IPS-20b (cell line): ENCODE measurements around the gene P2RY12.

Experiments
- H3K27ac ChIP-seq: one replicate; pipeline ENCODE4 v1.5.1; 2013; ENCODE audit warnings: low read length
- H3K27me3 ChIP-seq: 2 replicates; pipeline ENCODE4 v1.6.1; 2013; ENCODE audit warnings: mild to moderate bottlenecking, low read length, inconsistent platforms; ENCODE audit not compliant: insufficient read depth
- H3K36me3 ChIP-seq: 2 replicates; pipeline ENCODE4 v1.6.1; 2013; ENCODE audit warnings: low read depth, mild to moderate bottlenecking, inconsistent platforms, low read length, moderate library complexity; ENCODE audit not compliant: insufficient read depth
- H3K4me1 ChIP-seq: 2 replicates; pipeline ENCODE4 v1.6.1; 2013; ENCODE audit warnings: mild to moderate bottlenecking, control low read depth, inconsistent platforms, low read length, moderate library complexity; ENCODE audit not compliant: insufficient read depth
- H3K4me3 ChIP-seq: 2 replicates; pipeline ENCODE4 v1.5.1; 2013; ENCODE audit warnings: mild to moderate bottlenecking, low read length, inconsistent platforms
- H3K9ac ChIP-seq: 2 replicates; pipeline ENCODE4 v1.6.1; 2013; ENCODE audit warnings: low read depth, mild to moderate bottlenecking, inconsistent platforms, low read length, moderate library complexity
- H3K9me3 ChIP-seq: 2 replicates; pipeline ENCODE4 v1.6.1; 2013; ENCODE audit warnings: mild to moderate bottlenecking, low read depth, low read length, inconsistent platforms; ENCODE audit not compliant: insufficient read depth

The P2RY12 gene

DNA sequence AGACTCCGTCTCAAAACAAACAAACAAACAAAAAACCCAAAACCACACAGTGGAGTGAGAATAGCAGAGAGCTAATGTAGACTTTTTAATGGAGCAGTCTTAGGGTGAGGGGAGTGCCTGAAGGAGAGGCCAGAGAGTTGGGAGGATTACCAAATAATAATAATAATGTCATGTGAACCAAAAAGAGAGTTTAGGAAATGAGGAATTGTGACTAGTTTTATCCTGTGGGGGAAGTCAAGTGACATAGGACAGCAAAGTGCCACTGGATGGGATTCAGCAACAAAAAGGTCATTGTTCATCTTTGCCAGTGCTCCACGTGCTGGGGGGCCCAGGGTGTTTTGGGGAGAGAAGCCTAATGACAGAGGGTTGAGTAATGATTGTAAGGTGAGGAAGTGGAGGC lies 80.8 kb downstream of the P2RY12 start:
- Histone ChIP-seq H3K36me3 (no peaks in the 10 kb centered on the region), H3K9ac (no peak overlapping the region), H3K9me3 (no peaks in the 10 kb centered on the region), H3K27me3 (no peaks in the 10 kb centered on the region), H3K4me1 (peaks cover 34% of the 10 kb centered on the region), H3K27ac (no peak overlapping the region), H3K4me3 (no peak overlapping the region)

DNA sequence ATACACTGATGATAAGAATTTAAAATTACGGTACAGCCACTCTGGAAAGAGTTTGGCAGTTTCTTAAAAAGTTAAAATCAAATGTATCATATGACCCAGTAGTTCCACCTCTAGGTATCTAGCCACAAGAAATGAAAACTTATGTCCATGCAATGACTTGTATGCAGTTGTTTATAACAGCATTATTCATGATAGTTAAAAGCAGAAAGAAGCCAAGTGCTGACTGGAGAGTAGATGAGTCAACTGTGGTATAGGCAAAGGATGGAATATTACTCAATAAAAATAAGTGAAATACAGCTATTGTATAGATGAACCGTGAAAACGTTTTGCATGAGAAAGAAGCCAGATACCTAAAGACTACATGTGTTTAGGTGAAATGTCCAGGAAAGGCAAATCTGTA lies 82.8 kb downstream of the P2RY12 start:
- no peaks in the 10 kb centered on the region for H3K36me3 ChIP-seq
- H3K27me3 ChIP-seq = no peaks in the 10 kb centered on the region
- no peak overlapping the region for H3K9ac ChIP-seq
- no peak overlapping the region for H3K27ac ChIP-seq
- H3K4me3 ChIP-seq = no peak overlapping the region
- no peaks in the 10 kb centered on the region for H3K9me3 ChIP-seq
- H3K4me1 ChIP-seq = peaks cover 27% of the 10 kb centered on the region

DNA sequence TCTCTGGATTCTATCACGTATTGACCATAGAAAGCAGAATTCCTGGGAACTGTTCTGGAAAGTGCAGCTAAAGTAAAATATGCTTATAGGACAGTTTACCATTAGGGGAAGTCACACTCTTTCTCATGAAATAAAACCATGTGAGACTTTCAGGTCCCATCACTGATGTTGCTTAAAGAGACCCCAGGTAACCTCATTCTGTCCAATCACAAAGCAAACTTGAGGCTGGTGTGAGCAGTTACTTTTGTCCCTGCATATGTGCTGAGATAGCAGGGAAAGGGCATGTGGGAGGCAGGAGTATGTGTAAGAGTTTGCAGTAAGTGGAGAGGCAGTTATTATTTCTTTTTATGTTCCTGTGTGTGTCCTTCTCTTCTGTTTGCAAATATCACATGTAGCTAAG lies 84.0 kb downstream of the P2RY12 start:
- no peak overlapping the region for H3K4me3 ChIP-seq
- peaks cover 14% of the 10 kb centered on the region; the same call in 1 of the 2 replicates for H3K4me1 ChIP-seq
- H3K27ac ChIP-seq = no peak overlapping the region
- H3K9me3 ChIP-seq = no peaks in the 10 kb centered on the region
- no peaks in the 10 kb centered on the region for H3K27me3 ChIP-seq
- H3K36me3 ChIP-seq = no peaks in the 10 kb centered on the region
- H3K9ac ChIP-seq = no peak overlapping the region

DNA sequence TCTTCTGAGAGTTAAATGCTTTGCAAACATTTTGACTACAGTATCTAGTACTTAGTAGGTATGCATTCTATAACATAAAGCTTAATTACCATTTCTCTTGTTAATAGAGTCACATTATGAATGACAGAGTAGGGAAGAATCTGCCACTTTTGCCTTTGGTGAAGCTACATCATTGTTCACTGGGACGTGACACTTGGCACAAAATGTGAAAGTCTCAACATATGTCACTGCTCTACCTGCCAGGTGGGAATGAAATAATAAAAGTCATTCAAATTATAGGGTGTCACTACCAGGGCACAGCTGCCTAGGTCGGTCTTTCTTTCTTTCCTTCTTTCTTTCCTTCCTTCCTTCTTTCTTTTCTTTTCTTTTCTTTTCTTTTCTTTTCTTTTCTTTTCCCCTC lies 85.5 kb downstream of the P2RY12 start:
- H3K9ac ChIP-seq = no peak overlapping the region
- no peak overlapping the region for H3K4me3 ChIP-seq
- no peaks in the 10 kb centered on the region for H3K36me3 ChIP-seq
- no peaks in the 10 kb centered on the region for H3K9me3 ChIP-seq
- no peak overlapping the region for H3K27ac ChIP-seq
- H3K4me1 ChIP-seq = peaks cover 3% of the 10 kb centered on the region; the same call in 1 of the 2 replicates
- H3K27me3 ChIP-seq = no peaks in the 10 kb centered on the region

DNA sequence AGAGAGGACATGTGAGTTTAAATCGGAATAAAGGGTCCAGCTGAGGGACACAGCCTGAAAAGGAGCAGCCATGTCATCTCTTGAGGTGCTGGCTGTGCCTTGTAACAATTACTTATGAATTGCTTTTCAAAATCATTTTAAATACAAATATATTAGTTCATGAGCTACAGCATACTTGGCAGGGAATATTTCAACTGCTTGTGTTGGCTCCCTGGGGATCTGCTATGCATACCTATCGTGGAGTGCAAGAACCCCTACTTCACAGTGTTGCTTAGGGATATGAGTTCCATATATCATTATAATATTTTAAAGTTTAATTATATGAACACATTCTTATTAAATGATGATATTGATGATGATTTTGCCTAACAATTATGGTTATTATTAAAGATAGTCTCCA lies 87.1 kb downstream of the P2RY12 start:
- Histone ChIP-seq H3K4me1 (peaks cover 3% of the 10 kb centered on the region; the same call in 1 of the 2 replicates), H3K27ac (no peak overlapping the region), H3K9ac (no peak overlapping the region), H3K27me3 (no peaks in the 10 kb centered on the region), H3K9me3 (no peaks in the 10 kb centered on the region), H3K4me3 (no peak overlapping the region), H3K36me3 (no peaks in the 10 kb centered on the region)

DNA sequence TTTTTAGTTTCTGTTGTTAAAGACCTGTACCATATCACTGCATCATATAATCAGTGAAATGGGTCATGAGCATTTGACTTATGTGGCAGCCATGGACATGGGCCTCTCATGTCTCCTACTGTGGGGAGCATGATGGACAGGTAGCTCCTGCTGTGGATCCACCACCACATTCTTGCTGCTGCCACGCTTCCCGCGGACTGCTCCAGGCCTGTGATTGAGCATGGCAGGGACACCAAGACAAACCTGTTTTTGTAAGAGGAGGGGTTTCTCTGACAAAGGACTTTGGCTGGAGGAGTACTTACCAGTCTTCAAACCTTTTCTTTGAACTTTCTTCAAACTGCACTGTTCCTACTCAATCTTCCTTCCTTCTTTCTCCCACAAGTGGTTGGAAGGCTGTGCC lies 88.3 kb downstream of the P2RY12 start:
- Histone ChIP-seq H3K27me3 (no peaks in the 10 kb centered on the region), H3K4me3 (no peak overlapping the region), H3K36me3 (no peaks in the 10 kb centered on the region), H3K4me1 (peaks cover 3% of the 10 kb centered on the region; the same call in 1 of the 2 replicates), H3K9me3 (no peaks in the 10 kb centered on the region), H3K27ac (no peak overlapping the region), H3K9ac (no peak overlapping the region)

DNA sequence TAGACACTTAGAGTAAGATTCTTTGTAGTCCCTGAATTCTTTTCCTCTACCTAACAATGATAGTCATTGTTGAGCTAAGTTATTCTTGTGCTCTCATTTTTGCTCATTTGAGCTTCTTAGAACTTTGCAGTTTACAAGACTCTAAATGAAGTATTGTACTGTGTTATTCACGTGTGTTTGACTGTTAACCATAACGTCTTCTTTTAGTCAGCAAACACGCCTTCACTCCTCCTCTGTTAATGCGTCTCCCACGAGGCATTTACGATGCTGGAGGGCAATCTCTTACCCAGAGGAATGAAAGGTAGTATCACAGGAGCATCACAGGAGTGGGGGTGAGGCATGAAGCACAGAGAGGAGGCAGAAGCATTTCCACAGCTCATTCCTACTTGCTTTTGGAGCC lies 91.4 kb downstream of the P2RY12 start:
- Histone ChIP-seq H3K4me3 (no peak overlapping the region), H3K27me3 (no peaks in the 10 kb centered on the region), H3K36me3 (no peaks in the 10 kb centered on the region), H3K4me1 (peaks cover 3% of the 10 kb centered on the region; the same call in 1 of the 2 replicates), H3K27ac (no peak overlapping the region), H3K9ac (no peak overlapping the region), H3K9me3 (no peaks in the 10 kb centered on the region)

DNA sequence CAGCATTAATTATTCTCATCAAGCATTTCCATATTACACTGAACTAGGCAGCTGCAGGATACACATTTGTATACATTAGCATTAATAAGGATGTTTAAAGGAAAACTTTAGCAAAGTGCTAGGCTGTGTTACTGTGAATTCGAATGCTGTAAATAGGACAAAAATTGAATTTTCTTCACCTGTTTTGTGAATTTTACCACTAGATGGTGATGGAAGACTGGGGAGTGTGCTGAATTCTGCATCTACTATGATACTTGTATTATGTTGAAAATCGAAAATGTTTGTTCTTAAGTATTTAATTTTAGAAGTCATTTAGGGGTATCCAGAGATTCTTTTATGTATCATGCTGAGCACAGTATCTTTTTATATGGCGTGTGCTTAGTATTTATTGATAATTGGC lies 93.9 kb downstream of the P2RY12 start:
- no peak overlapping the region for H3K9ac ChIP-seq
- no peaks in the 10 kb centered on the region for H3K9me3 ChIP-seq
- no peak overlapping the region for H3K27ac ChIP-seq
- H3K4me3 ChIP-seq = no peak overlapping the region
- H3K27me3 ChIP-seq = no peaks in the 10 kb centered on the region
- no peaks in the 10 kb centered on the region for H3K4me1 ChIP-seq
- H3K36me3 ChIP-seq = no peaks in the 10 kb centered on the region

DNA sequence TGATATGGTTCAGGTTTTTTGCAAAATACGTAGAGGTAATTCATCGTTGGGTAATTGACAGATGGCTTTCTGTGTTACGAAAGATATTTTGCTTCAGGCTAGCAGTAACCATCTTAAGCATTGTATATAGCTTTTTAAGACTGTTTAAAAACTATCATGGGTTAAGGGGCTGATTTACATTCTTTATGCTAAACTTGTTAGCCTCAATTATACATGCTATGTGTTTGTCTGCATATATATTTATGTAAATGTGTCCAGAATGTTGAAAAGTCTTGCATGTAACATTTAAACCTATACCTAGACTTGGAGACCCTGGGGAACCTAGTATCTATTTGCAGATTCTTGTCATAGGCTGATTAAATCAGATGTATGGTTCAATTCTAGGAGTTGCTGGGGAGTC lies 95.1 kb downstream of the P2RY12 start:
- H3K27me3 ChIP-seq = no peaks in the 10 kb centered on the region
- no peak overlapping the region for H3K9ac ChIP-seq
- H3K4me1 ChIP-seq = no peaks in the 10 kb centered on the region
- H3K27ac ChIP-seq = no peak overlapping the region
- no peak overlapping the region for H3K4me3 ChIP-seq
- no peaks in the 10 kb centered on the region for H3K9me3 ChIP-seq
- no peaks in the 10 kb centered on the region for H3K36me3 ChIP-seq
